ENCODE results near the gene NPTXR. TPM values are rescaled to one million over a fixed set of nuclear protein-coding genes. Genes with fewer than 3 reads are reported as not detected.

NPTXR gene
- total RNA-seq, 6 experiments from 2014 or later: 1.4 to 5.4 (median 1.6) TPM

DNA sequence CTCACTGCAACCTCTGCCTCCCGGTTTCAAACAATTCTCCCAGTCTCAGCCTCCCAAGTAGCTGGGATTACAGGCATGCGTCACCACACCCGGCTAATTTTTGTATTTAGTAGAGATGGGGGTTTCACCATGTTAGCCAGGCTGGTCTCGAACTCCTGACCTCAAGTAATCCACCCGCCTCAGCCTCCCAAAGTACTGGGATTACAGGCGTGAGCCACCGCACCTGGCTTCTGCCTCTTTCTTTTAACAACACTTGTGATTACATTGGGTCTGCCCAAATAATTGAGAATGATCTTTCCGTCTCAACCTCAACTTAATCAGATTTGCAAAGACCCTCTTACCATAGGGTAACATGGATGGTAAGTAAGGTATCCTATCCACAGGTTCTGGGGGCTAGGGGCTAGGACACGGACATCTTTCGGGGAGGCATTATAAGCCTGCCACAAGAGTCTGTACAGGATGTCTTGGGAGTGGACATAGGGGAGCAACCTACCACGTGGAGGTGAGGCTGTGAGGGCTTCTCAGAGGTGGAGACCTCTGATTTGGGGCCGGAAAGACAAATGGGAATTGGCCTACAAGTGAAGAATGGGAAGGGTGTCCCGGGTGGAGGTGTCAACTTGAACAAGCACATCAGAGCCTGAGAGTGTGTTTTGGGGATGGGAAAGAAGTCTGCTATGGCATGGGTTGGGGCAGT lies 30.8 kb upstream of the NPTXR start:
- no peaks in the 10 kb centered on the region for H3K9me3 Mint-ChIP-seq
- H3K36me3 Mint-ChIP-seq (ENCODE audit: low read depth): no peaks in the 10 kb centered on the region; the same call in 1 of the 2 replicates
- H3K27me3 Mint-ChIP-seq (ENCODE audit: insufficient read depth): peaks cover 41% of the 10 kb centered on the region
- DNase-seq: no peak
- peaks cover 26% of the 10 kb centered on the region for H3K4me1 Mint-ChIP-seq (ENCODE audit: low read depth)
- H3K27ac Mint-ChIP-seq: no peak overlapping the region
- H3K4me3 Mint-ChIP-seq: no peak overlapping the region
- TF ChIP-seq, protein P1, sequence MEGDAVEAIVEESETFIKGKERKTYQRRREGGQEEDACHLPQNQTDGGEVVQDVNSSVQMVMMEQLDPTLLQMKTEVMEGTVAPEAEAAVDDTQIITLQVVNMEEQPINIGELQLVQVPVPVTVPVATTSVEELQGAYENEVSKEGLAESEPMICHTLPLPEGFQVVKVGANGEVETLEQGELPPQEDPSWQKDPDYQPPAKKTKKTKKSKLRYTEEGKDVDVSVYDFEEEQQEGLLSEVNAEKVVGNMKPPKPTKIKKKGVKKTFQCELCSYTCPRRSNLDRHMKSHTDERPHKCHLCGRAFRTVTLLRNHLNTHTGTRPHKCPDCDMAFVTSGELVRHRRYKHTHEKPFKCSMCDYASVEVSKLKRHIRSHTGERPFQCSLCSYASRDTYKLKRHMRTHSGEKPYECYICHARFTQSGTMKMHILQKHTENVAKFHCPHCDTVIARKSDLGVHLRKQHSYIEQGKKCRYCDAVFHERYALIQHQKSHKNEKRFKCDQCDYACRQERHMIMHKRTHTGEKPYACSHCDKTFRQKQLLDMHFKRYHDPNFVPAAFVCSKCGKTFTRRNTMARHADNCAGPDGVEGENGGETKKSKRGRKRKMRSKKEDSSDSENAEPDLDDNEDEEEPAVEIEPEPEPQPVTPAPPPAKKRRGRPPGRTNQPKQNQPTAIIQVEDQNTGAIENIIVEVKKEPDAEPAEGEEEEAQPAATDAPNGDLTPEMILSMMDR (IDR thresholded peaks at IDR 0.05): no peak

DNA sequence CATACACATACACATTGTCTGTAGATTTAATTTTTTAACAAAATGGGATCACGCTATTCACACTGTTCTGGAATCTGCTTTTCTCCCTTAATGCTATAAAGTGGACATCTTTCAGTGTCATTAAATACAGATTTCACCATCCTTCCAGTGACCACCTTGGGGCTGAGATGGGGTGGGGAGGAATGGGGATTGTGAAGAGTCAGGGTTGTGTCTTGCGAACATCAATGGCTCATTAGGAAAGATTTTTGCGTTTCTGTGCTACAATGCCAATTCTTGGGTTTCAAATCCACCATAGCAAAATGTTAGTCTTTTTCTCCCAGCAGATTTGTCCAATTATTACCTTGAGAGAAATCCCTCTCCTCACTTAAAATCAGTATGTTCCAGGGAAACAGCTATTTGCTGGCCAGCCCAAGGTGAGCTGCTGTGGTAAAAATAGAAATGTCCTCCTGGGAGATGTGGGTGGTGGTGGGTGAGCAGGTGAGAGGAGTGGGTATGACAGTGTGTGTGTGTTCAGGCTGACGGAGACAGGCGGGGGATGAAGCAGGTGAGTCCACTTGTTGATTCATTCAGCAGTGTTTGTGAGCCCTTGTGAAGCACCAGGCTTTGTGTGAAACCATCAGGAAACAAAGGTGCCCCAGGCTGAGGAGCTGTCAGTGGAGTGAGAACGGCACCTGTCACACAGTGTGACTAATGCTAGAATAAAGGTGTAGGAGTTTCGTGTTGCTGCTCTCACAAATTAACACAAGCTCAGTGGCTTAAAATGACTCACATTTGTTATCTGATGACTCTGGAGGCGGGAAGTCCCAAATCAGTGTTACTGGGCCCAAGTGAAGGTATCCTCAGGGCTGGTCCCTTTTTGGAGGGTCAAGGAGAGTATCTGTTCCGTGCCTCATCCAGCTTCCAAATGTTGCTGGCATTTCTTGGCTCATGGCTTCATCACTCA lies 29.9 kb upstream of the NPTXR start:
- Mint-ChIP-seq H3K4me1 (ENCODE audit: low read depth) (peaks cover 29% of the 10 kb centered on the region), H3K36me3 (ENCODE audit: low read depth) (no peaks in the 10 kb centered on the region; the same call in 1 of the 2 replicates), H3K27me3 (ENCODE audit: insufficient read depth) (peaks cover 37% of the 10 kb centered on the region), H3K4me3 (peak overlapping the region; percentile 93), H3K9me3 (no peaks in the 10 kb centered on the region), H3K27ac (no peak overlapping the region)
- no peak for DNase-seq
- TF ChIP-seq, protein P1 (IDR thresholded peaks at IDR 0.05): no peak

DNA sequence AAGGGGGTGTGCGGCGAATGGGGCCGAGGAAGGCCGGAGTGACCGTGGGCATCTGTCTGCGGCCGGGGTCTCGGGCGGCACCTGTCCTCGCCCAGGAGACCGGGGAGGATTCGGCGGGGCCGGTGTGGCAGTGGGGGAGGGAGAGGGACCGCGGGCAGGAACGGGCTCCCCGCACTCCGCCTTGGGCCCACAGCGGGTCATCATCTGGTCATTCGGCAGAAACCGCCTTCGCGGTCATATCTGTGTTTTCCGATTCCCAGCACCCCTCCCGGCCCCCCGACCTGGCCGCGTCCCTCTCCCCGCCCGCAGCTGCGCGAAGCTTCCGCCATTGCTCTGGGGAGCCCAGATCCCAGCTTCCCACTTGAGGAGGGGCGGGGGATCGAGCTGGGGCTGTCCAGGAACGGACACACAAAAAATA lies 29.0 kb upstream of the NPTXR start:
- DNase-seq: peak; percentile 8
- peaks cover 32% of the 10 kb centered on the region for H3K27me3 Mint-ChIP-seq (ENCODE audit: insufficient read depth)
- H3K4me3 Mint-ChIP-seq: peak overlapping the region; percentile 93
- H3K9me3 Mint-ChIP-seq: no peaks in the 10 kb centered on the region
- TF ChIP-seq, protein P1 (IDR thresholded peaks at IDR 0.05): no peak
- H3K4me1 Mint-ChIP-seq (ENCODE audit: low read depth): peaks cover 35% of the 10 kb centered on the region
- H3K27ac Mint-ChIP-seq: peak overlapping the region; percentile 86
- H3K36me3 Mint-ChIP-seq (ENCODE audit: low read depth): no peaks in the 10 kb centered on the region; the same call in 1 of the 2 replicates

DNA sequence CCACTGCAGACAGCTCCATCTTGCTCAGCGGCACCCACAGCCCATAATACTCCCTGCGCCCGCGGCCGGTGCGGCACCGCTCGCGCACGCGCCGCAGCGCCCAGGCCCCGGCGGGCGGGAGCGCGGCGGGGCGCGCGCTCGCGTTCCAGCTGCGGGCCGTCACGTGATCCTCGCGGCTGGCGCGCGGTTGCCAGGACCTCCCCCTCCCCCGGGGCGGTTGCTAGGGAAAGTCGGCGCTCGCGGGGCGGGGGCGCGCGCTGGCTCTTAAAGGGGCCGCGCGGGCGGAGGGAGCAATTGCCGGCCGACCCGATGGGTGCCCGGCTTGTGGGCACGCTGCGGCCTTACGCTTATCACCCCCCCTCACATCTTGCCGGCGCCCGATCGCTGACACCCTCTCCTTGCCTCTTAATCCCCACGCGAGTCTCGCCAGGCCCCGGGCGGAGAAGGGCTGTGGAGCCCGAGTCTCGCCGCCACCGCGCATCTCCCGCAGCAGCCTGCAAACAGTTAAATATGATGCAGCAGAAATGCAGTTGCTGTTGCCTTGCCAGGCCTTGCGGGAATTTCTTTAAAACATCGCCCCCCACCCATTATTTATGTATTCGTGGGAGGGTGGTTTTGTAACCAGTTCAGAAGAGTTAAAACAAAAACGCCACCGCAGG lies 28.5 kb upstream of the NPTXR start, which contains the start of gene CBX6:
Gene CBX6, minus strand, starts transcription at position 45 of the 659 bp plus-strand sequence. Its CDS starts 26 bp downstream, at position 19.
- Mint-ChIP-seq H3K36me3 (ENCODE audit: low read depth) (no peaks in the 10 kb centered on the region; the same call in 1 of the 2 replicates), H3K4me3 (peak within 1 kb of the TSS; percentile 93), H3K9me3 (no peaks in the 10 kb centered on the region), H3K27ac (peak within 1 kb of the TSS; percentile 86), H3K4me1 (ENCODE audit: low read depth) (peaks cover 35% of the 10 kb centered on the region), H3K27me3 (ENCODE audit: insufficient read depth) (peaks cover 32% of the 10 kb centered on the region)
- DNase-seq: peak; percentile 82
- TF ChIP-seq, protein P1 (IDR thresholded peaks at IDR 0.05): no peak
